ENCODE results near the gene MBD5.

- TF ChIP-seq EZH2phosphoT487 (IDR thresholded peaks at IDR 0.05; ENCODE audit: borderline replicate concordance, low read length) (no peak), EZH2 (IDR thresholded peaks at IDR 0.05; ENCODE audit: low read length, unreplicated experiment) (no peak), CTCF (conservative IDR thresholded peaks at IDR 0.05; ENCODE audit: low read depth, low read length) (peak; percentile 35; the same call in 1 of the 2 replicates)
Measured at GRCh38 chr2:148259674-148260073, 238.8 kb downstream of the MBD5 start.
